ENCODE data around the gene MYO1B. TPM values are rescaled to one million over a fixed set of nuclear protein-coding genes. Genes with fewer than 3 reads are reported as not detected.

The MYO1B gene
- total RNA-seq, 1 experiment from 2014 or later: 43.2 TPM

DNA sequence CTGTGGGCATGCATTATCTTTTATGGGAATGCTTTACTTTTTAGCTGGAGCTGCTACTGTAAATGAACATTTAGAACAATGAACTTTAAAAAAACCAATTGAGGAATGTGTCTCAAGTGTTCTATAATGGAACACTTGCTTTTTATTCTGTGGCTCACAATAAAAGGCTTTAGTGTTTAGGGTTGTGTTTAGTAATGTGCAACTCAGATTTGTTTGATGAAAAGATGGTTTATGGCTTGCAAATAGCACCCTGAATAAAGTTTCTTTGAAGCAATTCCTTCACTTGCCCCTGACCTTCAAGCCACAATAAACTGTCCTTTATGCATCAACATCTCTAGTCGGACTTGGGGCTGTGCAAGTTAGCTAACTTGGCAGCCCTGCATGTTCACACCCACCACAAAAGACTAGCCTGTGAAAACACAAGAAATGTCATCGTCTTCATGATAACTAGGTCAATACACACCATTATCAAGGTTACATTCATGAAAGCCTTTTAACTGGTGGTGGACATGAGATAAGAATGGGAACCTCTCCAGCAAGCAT, 98.7 kb downstream of the MYO1B start:
- Histone ChIP-seq H2BK20ac (ENCODE audit: low read depth, low read length, poor library complexity, severe bottlenecking) (no peak overlapping the region), H3K9ac (ENCODE audit: extremely low read depth, insufficient read length, low read length) (no peak overlapping the region), H3K27me3 (ENCODE audit: insufficient read depth, low read length) (no peaks in the 10 kb centered on the region), H4K20me1 (ENCODE audit: control insufficient read depth, insufficient read depth, insufficient read length) (no peaks in the 10 kb centered on the region), H2BK5ac (ENCODE audit: insufficient read length, low read length) (no peak overlapping the region), H4K8ac (replicated peaks; ENCODE audit: insufficient read length, low read depth, low read length) (no peak overlapping the region), H3K23me2 (ENCODE audit: insufficient read length, low read depth, low read length, poor library complexity, severe bottlenecking) (no peaks in the 10 kb centered on the region), H4K5ac (ENCODE audit: insufficient read length, low read depth, low read length) (no peak overlapping the region), H3K4ac (ENCODE audit: low read depth, low read length) (no peak overlapping the region), H2BK12ac (ENCODE audit: insufficient read length, low read depth, low read length) (no peak overlapping the region), H3K4me1 (ENCODE audit: insufficient read depth, low read length) (no peaks in the 10 kb centered on the region), H3K18ac (ENCODE audit: insufficient read length, low read depth, low read length) (no peak overlapping the region), H3K14ac (ENCODE audit: insufficient read depth, low read length) (no peak overlapping the region), H2AFZ (ENCODE audit: low read length) (no peak overlapping the region), H2BK15ac (ENCODE audit: low read depth, low read length) (no peak overlapping the region), H3K56ac (ENCODE audit: insufficient read length, low read depth, low read length) (no peak overlapping the region), H3T11ph (ENCODE audit: low read length) (no peak overlapping the region), H3K23ac (ENCODE audit: insufficient read length, low read depth, low read length) (no peak overlapping the region), H3K4me2 (ENCODE audit: insufficient read depth, insufficient read length, low read length) (no peak overlapping the region), H3K79me2 (ENCODE audit: insufficient read depth, low read length) (no peaks in the 10 kb centered on the region), H3K79me1 (ENCODE audit: insufficient read depth, low read depth, low read length, poor library complexity, severe bottlenecking) (peaks cover 5% of the 10 kb centered on the region), H2BK120ac (ENCODE audit: low read depth, low read length, poor library complexity, severe bottlenecking) (no peak overlapping the region), H4K91ac (ENCODE audit: insufficient read length, low read depth, low read length) (no peak overlapping the region), H3K9me3 (ENCODE audit: control insufficient read depth, low read depth, low read length) (no peaks in the 10 kb centered on the region), H2AK5ac (ENCODE audit: insufficient read length, low read length) (no peak overlapping the region), H3K27ac (ENCODE audit: insufficient read length, low read depth, low read length) (no peak overlapping the region)
- H3K4me3 Mint-ChIP-seq: no peak overlapping the region
- no peaks in the 10 kb centered on the region for H3K9me3 Mint-ChIP-seq
- no peak for DNase-seq
- H3K27me3 Mint-ChIP-seq (ENCODE audit: low read depth): no peaks in the 10 kb centered on the region
- no peaks in the 10 kb centered on the region; a peak in 1 of 4 replicates for H3K4me1 Mint-ChIP-seq
- TF ChIP-seq, protein P1, sequence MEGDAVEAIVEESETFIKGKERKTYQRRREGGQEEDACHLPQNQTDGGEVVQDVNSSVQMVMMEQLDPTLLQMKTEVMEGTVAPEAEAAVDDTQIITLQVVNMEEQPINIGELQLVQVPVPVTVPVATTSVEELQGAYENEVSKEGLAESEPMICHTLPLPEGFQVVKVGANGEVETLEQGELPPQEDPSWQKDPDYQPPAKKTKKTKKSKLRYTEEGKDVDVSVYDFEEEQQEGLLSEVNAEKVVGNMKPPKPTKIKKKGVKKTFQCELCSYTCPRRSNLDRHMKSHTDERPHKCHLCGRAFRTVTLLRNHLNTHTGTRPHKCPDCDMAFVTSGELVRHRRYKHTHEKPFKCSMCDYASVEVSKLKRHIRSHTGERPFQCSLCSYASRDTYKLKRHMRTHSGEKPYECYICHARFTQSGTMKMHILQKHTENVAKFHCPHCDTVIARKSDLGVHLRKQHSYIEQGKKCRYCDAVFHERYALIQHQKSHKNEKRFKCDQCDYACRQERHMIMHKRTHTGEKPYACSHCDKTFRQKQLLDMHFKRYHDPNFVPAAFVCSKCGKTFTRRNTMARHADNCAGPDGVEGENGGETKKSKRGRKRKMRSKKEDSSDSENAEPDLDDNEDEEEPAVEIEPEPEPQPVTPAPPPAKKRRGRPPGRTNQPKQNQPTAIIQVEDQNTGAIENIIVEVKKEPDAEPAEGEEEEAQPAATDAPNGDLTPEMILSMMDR (conservative IDR thresholded peaks at IDR 0.05): no peak
- WGBS (ENCODE audit: extremely low coverage, insufficient read length, low lambda C conversion rate): no CpG with 5 or more reads among the region's 2 CpGs
- H3K36me3 Mint-ChIP-seq (ENCODE audit: insufficient read depth in 1 of 3, low read depth in 3 of 3): peaks cover 18 to 37% (median 26%) of the 10 kb centered on the region in 3 experiments; a peak in 6 of 7 replicates
- peak overlapping the region in 1 of 3 experiments; percentile 33; a peak in 1 of 7 replicates for H3K27ac Mint-ChIP-seq

Measured in H9 (cell line).